ENCODE measurements around the gene FANCM. TPM values are rescaled to one million over a fixed set of nuclear protein-coding genes. Genes with fewer than 3 reads are reported as not detected.
"Not testable (repeated sequence)": the region's sequence is repeated elsewhere in the genome, so short reads cannot be mapped to it uniquely, and the experiment has no call there.

Gene FANCM
- polyA plus RNA-seq, 1 donor from 2014 or later: 5.0 TPM

DNA sequence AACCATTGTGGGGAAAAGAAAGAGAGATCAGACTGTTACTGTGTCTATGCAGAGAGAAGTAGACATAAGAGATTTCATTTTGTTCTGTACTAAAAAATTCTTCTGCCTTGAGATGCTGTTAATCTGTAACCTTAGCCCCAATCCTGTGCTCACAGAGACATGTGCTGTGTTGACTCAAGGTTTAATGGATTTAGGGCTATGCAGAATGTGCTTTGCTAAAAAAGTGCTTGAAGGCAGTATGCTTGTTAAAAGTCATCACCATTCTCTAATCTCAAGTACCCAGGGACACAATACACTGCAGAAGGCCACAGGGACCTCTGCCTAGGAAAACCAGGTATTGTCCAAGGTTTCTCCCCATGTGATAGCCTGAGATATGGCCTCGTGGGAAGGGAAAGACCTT, 78.0 kb downstream of the FANCM start:
- not testable (repeated sequence) for H3K4me3 ChIP-seq (ENCODE audit: low read length); H3K9me2 ChIP-seq (ENCODE audit: insufficient read depth, low read length); H4K20me1 ChIP-seq (ENCODE audit: insufficient read depth); H3K36me3 ChIP-seq (ENCODE audit: insufficient read depth, low read length); H3K79me2 ChIP-seq (replicated peaks; ENCODE audit: insufficient read depth, low read length); H2AFZ ChIP-seq (ENCODE audit: low read depth, low read length); H3K9me3 ChIP-seq (ENCODE audit: low read length); H3K9ac ChIP-seq (ENCODE audit: low read length); H3K27me3 ChIP-seq (ENCODE audit: insufficient read depth, low read depth, low read length); H3K27ac ChIP-seq (ENCODE audit: low read length); H3K4me2 ChIP-seq (ENCODE audit: low read length); H3F3A ChIP-seq (ENCODE audit: insufficient read depth, low read length, poor library complexity, severe bottlenecking)

DNA sequence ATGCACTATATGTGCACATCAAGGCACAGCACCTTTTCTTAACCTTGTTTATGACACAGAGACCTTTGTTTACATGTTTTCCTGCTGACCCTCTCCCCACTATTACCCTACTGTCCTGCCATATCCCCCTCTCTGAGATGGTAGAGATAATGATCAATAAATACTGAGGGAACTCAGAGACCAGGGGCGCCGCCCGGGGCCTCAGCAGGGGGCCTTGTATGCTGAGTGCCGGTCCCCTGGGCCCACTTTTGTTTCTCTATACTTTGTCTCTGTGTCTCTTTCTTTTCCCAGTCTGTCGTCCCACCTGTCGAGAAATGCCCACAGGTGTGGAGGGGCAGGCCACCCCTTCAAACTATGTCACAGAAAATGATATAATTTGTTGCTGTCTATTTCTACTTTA, 78.6 kb downstream of the FANCM start:
- H3F3A ChIP-seq (ENCODE audit: insufficient read depth, low read length, poor library complexity, severe bottlenecking); H3K27ac ChIP-seq (ENCODE audit: low read length); H3K36me3 ChIP-seq (ENCODE audit: insufficient read depth, low read length); H3K9ac ChIP-seq (ENCODE audit: low read length); H3K4me3 ChIP-seq (ENCODE audit: low read length); H3K27me3 ChIP-seq (ENCODE audit: insufficient read depth, low read depth, low read length); H2AFZ ChIP-seq (ENCODE audit: low read depth, low read length); H3K4me2 ChIP-seq (ENCODE audit: low read length); H3K9me3 ChIP-seq (ENCODE audit: low read length); H3K9me2 ChIP-seq (ENCODE audit: insufficient read depth, low read length); H4K20me1 ChIP-seq (ENCODE audit: insufficient read depth); H3K79me2 ChIP-seq (replicated peaks; ENCODE audit: insufficient read depth, low read length): not testable (repeated sequence)

- H3K9me2 ChIP-seq (ENCODE audit: insufficient read depth, low read length): no peaks in the 10 kb centered on the region
- no peaks in the 10 kb centered on the region for H3F3A ChIP-seq (ENCODE audit: insufficient read depth, low read length, poor library complexity, severe bottlenecking)
- H3K9ac ChIP-seq (ENCODE audit: low read length): no peak overlapping the region
- H4K20me1 ChIP-seq (ENCODE audit: insufficient read depth): no peaks in the 10 kb centered on the region
- H3K4me2 ChIP-seq (ENCODE audit: low read length): no peak overlapping the region
- no peak overlapping the region for H3K27ac ChIP-seq (ENCODE audit: low read length)
- no peaks in the 10 kb centered on the region for H3K79me2 ChIP-seq (replicated peaks; ENCODE audit: insufficient read depth, low read length)
- no peaks in the 10 kb centered on the region for H3K9me3 ChIP-seq (ENCODE audit: low read length)
- TF ChIP-seq EZH2 (IDR thresholded peaks at IDR 0.05; ENCODE audit: borderline replicate concordance, insufficient read depth, low read length, poor library complexity, severe bottlenecking): no peak
- no peak for TF ChIP-seq SMC3 (conservative IDR thresholded peaks at IDR 0.05; ENCODE audit: poor library complexity)
- TF ChIP-seq, protein P1, sequence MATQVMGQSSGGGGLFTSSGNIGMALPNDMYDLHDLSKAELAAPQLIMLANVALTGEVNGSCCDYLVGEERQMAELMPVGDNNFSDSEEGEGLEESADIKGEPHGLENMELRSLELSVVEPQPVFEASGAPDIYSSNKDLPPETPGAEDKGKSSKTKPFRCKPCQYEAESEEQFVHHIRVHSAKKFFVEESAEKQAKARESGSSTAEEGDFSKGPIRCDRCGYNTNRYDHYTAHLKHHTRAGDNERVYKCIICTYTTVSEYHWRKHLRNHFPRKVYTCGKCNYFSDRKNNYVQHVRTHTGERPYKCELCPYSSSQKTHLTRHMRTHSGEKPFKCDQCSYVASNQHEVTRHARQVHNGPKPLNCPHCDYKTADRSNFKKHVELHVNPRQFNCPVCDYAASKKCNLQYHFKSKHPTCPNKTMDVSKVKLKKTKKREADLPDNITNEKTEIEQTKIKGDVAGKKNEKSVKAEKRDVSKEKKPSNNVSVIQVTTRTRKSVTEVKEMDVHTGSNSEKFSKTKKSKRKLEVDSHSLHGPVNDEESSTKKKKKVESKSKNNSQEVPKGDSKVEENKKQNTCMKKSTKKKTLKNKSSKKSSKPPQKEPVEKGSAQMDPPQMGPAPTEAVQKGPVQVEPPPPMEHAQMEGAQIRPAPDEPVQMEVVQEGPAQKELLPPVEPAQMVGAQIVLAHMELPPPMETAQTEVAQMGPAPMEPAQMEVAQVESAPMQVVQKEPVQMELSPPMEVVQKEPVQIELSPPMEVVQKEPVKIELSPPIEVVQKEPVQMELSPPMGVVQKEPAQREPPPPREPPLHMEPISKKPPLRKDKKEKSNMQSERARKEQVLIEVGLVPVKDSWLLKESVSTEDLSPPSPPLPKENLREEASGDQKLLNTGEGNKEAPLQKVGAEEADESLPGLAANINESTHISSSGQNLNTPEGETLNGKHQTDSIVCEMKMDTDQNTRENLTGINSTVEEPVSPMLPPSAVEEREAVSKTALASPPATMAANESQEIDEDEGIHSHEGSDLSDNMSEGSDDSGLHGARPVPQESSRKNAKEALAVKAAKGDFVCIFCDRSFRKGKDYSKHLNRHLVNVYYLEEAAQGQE (IDR thresholded peaks at IDR 0.05; ENCODE audit: borderline replicate concordance): no peak
- H3K36me3 ChIP-seq (ENCODE audit: insufficient read depth, low read length): no peaks in the 10 kb centered on the region
- H3K27me3 ChIP-seq (ENCODE audit: insufficient read depth, low read depth, low read length): no peaks in the 10 kb centered on the region
- no peak overlapping the region for H3K4me3 ChIP-seq (ENCODE audit: low read length)
- H2AFZ ChIP-seq (ENCODE audit: low read depth, low read length): no peak overlapping the region
Observed at GRCh38 chr14:45222485-45223262, 86.9 kb downstream of the FANCM start.

DNA sequence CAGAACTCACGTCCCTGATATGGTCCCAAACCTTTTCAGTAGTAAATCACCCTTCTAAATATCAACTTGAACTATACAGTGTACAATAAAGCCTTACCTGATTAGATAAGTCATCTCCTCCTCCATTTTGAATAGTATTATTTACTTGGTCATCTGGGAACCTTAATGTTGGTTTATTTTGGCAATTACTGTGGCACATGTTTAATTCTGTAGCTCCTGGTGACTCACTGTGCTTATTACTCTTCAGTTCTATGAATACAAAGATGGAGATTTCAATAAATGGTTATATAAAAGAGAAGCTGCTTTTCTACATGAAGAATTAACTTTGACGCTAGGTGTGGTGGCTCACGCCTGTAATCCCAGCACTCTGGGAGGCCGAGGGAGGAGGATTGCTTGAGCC, 91.8 kb downstream of the FANCM start:
- Histone ChIP-seq H3K27ac (ENCODE audit: low read length) (no peak overlapping the region), H3K36me3 (ENCODE audit: insufficient read depth, low read length) (no peaks in the 10 kb centered on the region), H3K9me2 (ENCODE audit: insufficient read depth, low read length) (no peaks in the 10 kb centered on the region), H3K4me2 (ENCODE audit: low read length) (no peak overlapping the region), H3K27me3 (ENCODE audit: insufficient read depth, low read depth, low read length) (no peaks in the 10 kb centered on the region), H3K79me2 (replicated peaks; ENCODE audit: insufficient read depth, low read length) (no peaks in the 10 kb centered on the region), H3K9me3 (ENCODE audit: low read length) (no peaks in the 10 kb centered on the region), H3K4me3 (ENCODE audit: low read length) (no peak overlapping the region), H3K9ac (ENCODE audit: low read length) (no peak overlapping the region), H3F3A (ENCODE audit: insufficient read depth, low read length, poor library complexity, severe bottlenecking) (no peaks in the 10 kb centered on the region), H2AFZ (ENCODE audit: low read depth, low read length) (no peak overlapping the region), H4K20me1 (ENCODE audit: insufficient read depth) (no peaks in the 10 kb centered on the region)
- TF ChIP-seq, protein P1 (IDR thresholded peaks at IDR 0.05; ENCODE audit: borderline replicate concordance): no peak
- TF ChIP-seq RAD21 (conservative IDR thresholded peaks at IDR 0.05) (no peak), MXI1 (conservative IDR thresholded peaks at IDR 0.05; ENCODE audit: poor library complexity, severe bottlenecking) (no peak), SMC3 (conservative IDR thresholded peaks at IDR 0.05; ENCODE audit: poor library complexity) (no peak), POLR2AphosphoS5 (IDR thresholded peaks at IDR 0.05) (no peak), EP300 (conservative IDR thresholded peaks at IDR 0.05; ENCODE audit: poor library complexity, severe bottlenecking) (no peak), TAF1 (IDR thresholded peaks at IDR 0.05; ENCODE audit: low read depth) (no peak), EZH2 (IDR thresholded peaks at IDR 0.05; ENCODE audit: borderline replicate concordance, insufficient read depth, low read length, poor library complexity, severe bottlenecking) (no peak)
- TF ChIP-seq, protein P2, sequence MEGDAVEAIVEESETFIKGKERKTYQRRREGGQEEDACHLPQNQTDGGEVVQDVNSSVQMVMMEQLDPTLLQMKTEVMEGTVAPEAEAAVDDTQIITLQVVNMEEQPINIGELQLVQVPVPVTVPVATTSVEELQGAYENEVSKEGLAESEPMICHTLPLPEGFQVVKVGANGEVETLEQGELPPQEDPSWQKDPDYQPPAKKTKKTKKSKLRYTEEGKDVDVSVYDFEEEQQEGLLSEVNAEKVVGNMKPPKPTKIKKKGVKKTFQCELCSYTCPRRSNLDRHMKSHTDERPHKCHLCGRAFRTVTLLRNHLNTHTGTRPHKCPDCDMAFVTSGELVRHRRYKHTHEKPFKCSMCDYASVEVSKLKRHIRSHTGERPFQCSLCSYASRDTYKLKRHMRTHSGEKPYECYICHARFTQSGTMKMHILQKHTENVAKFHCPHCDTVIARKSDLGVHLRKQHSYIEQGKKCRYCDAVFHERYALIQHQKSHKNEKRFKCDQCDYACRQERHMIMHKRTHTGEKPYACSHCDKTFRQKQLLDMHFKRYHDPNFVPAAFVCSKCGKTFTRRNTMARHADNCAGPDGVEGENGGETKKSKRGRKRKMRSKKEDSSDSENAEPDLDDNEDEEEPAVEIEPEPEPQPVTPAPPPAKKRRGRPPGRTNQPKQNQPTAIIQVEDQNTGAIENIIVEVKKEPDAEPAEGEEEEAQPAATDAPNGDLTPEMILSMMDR (IDR thresholded peaks at IDR 0.05; ENCODE audit: poor library complexity, severe bottlenecking): no peak
